GM23338 (cell line): ENCODE measurements around the gene NFIA. TPM values are rescaled to one million over a fixed set of nuclear protein-coding genes. Genes with fewer than 3 reads are reported as not detected.

Experiments
- ATAC-seq: fragments of 200-7000 bp; cut with Tn5 transposase; 3 replicates; pipeline ENCODE4 v1.9.1; 2020
- DNase-seq: peaks from one replicate; pipeline ENCODE4 v3.0.0-alpha.2; 2015; ENCODE audit warnings: low spot score
- H2AFZ ChIP-seq: fragments of 200-600 bp; sonication (generic); 2 replicates; pipeline ENCODE4 v1.8.0; 2016; ENCODE audit warnings: antibody characterized with exemption, mild to moderate bottlenecking, moderate library complexity
- H3F3A ChIP-seq: fragments of 200-600 bp; sonication (generic); replicated peaks from 2 replicates; pipeline ENCODE4 v1.8.0; 2017; ENCODE audit warnings: antibody characterized with exemption, mixed run types, low read depth
- H3K27ac ChIP-seq: fragments of 200-600 bp; sonication (generic); 2 replicates; pipeline ENCODE4 v1.6.1; 2016; ENCODE audit warnings: low read depth
- H3K27me3 ChIP-seq: fragments of 200-600 bp; sonication (generic); 2 replicates; pipeline ENCODE4 v1.8.0; 2016; ENCODE audit warnings: mild to moderate bottlenecking, mixed run types, moderate library complexity; ENCODE audit not compliant: insufficient read depth
- H3K36me3 ChIP-seq: fragments of 200-600 bp; sonication (generic); 2 replicates; pipeline ENCODE4 v1.8.0; 2016; ENCODE audit warnings: mild to moderate bottlenecking; ENCODE audit not compliant: insufficient read depth
- H3K4me1 ChIP-seq: fragments of 200-600 bp; sonication (generic); 2 replicates; pipeline ENCODE4 v1.8.0; 2016; ENCODE audit warnings: mild to moderate bottlenecking, moderate library complexity; ENCODE audit not compliant: insufficient read depth
- H3K4me2 ChIP-seq: fragments of 200-600 bp; sonication (generic); 2 replicates; pipeline ENCODE4 v1.7.1; 2017; ENCODE audit warnings: mixed run types
- H3K4me3 ChIP-seq: fragments of 200-600 bp; sonication (generic); 2 replicates; pipeline ENCODE4 v1.6.1; 2016; ENCODE audit warnings: mixed run types
- H3K79me2 ChIP-seq: fragments of 200-600 bp; sonication (generic); replicated peaks from 2 replicates; pipeline ENCODE4 v1.8.0; 2017; ENCODE audit warnings: mild to moderate bottlenecking; ENCODE audit not compliant: insufficient read depth
- H3K9me2 ChIP-seq: fragments of 200-600 bp; sonication (generic); 2 replicates; pipeline ENCODE4 v1.8.0; 2017; ENCODE audit not compliant: insufficient read depth
- H4K20me1 ChIP-seq: fragments of 200-600 bp; sonication (generic); replicated peaks from 2 replicates; pipeline ENCODE4 v1.8.0; 2017; ENCODE audit warnings: mild to moderate bottlenecking; ENCODE audit not compliant: insufficient read depth
- H3K27ac Mint-ChIP-seq: 2 replicates; pipeline ENCODE4 v1.8.0; 2020; ENCODE audit warnings: inconsistent platforms, mild to moderate bottlenecking, moderate library complexity, mixed read lengths
- H3K27me3 Mint-ChIP-seq: 3 replicates; pipeline ENCODE4 v1.8.0; 2022; ENCODE audit warnings: low read depth, mild to moderate bottlenecking, moderate library complexity, mixed read lengths, inconsistent platforms; ENCODE audit not compliant: insufficient read depth, poor library complexity
- H3K36me3 Mint-ChIP-seq: 3 replicates; pipeline ENCODE4 v1.8.0; 2021; ENCODE audit warnings: low read depth, mild to moderate bottlenecking, inconsistent platforms, moderate library complexity, mixed read lengths
- H3K4me1 Mint-ChIP-seq: 3 replicates; pipeline ENCODE4 v1.8.0; 2020; ENCODE audit warnings: mild to moderate bottlenecking, inconsistent platforms, mixed read lengths
- H3K4me3 Mint-ChIP-seq: 3 replicates; pipeline ENCODE4 v1.8.0; 2021; ENCODE audit warnings: moderate library complexity, mild to moderate bottlenecking, inconsistent platforms, mixed read lengths
- H3K9me3 Mint-ChIP-seq: 3 replicates; pipeline ENCODE4 v1.8.0; 2020; ENCODE audit warnings: moderate library complexity, mild to moderate bottlenecking, inconsistent platforms, mixed read lengths
- CREB1 ChIP-seq: fragments of 250-450 bp; sonication (Bioruptor Pico); IDR thresholded peaks from 2 replicates; pipeline ENCODE4 v1.5.0; 2020; ENCODE audit warnings: low read depth, mild to moderate bottlenecking, moderate library complexity
- CTCF ChIP-seq, 2 experiments: fragments of 200-600 bp in 1 of 2; sonication (generic) in 1 of 2; conservative IDR thresholded peaks; 2 replicates each; pipeline versions ENCODE4 v1.5.1 to v1.6.1; 2016 to 2017; ENCODE audit warnings: antibody characterized with exemption in 2 of 2, low read depth in 2 of 2, mild to moderate bottlenecking in 2 of 2, moderate library complexity in 1 of 2
- EZH2 ChIP-seq: fragments of 200-600 bp; sonication (generic); IDR thresholded peaks from one replicate; pipeline ENCODE4 v1.8.0; 2017; ENCODE audit warnings: antibody characterized with exemption, mild to moderate bottlenecking, low read depth; ENCODE audit not compliant: unreplicated experiment
- EZH2phosphoT487 ChIP-seq: fragments of 200-600 bp; sonication (generic); IDR thresholded peaks from one replicate; pipeline ENCODE4 v1.8.1; 2018; ENCODE audit warnings: antibody characterized with exemption; ENCODE audit not compliant: unreplicated experiment
- NANOG ChIP-seq: IDR thresholded peaks from 2 replicates; pipeline ENCODE4 v1.6.1; 2016; ENCODE audit warnings: antibody characterized with exemption, borderline replicate concordance
- POLR2AphosphoS5 ChIP-seq: IDR thresholded peaks from 2 replicates; pipeline ENCODE4 v1.6.1; 2016; ENCODE audit warnings: antibody characterized with exemption, low read depth
- ZNF462 ChIP-seq: fragments of 250-450 bp; sonication (Bioruptor Pico); IDR thresholded peaks from 2 replicates; pipeline ENCODE4 v1.5.0; 2020; ENCODE audit warnings: mild to moderate bottlenecking, moderate library complexity
- polyA plus RNA-seq: library from polyadenylated mRNA; unstranded; fragments of >200 nt; fragmentation: Nextera tagmentation; extraction: Ambion mirVana; gene quantifications from 2 replicates; pipeline ENCODE4 v1.2.1, GENCODE V29; 2016
- total RNA-seq: library from RNA; depleted of rRNA; stranded (reverse); fragments of >200 nt; shearing (Covaris generic); gene quantifications from 2 replicates; pipeline ENCODE4 v1.2.3, GENCODE V29; 2014

Gene NFIA
- total and polyA plus RNA-seq, 2 experiments from 2014 or later = 0.97 to 2.3 TPM

GRCh38 chr1:61447968-61448430 is 365.6 kb downstream of the NFIA start (continued):
- TF ChIP-seq ZNF462 (CRISPR knock-in tag) (no peak), NANOG (no peak)

- DNase-seq (no peak), ATAC-seq (no peak)
- no peaks in the 10 kb centered on the region for H3K27me3 ChIP-seq
- H3F3A ChIP-seq = no peaks in the 10 kb centered on the region
- no peak overlapping the region for H3K4me2 ChIP-seq
- H3K79me2 ChIP-seq = no peaks in the 10 kb centered on the region
- H3K4me1 ChIP-seq = peaks cover 17% of the 10 kb centered on the region
- H3K36me3 ChIP-seq = no peaks in the 10 kb centered on the region
- no peaks in the 10 kb centered on the region for H3K9me2 ChIP-seq
- Mint-ChIP-seq H3K27ac (no peak overlapping the region), H3K4me3 (no peak overlapping the region), H3K9me3 (no peaks in the 10 kb centered on the region), H3K27me3 (peaks cover 4% of the 10 kb centered on the region), H3K4me1 (peaks cover 37% of the 10 kb centered on the region), H3K36me3 (no peaks in the 10 kb centered on the region)
- H3K4me3 ChIP-seq = no peak overlapping the region
- H2AFZ ChIP-seq = no peak overlapping the region
- no peak overlapping the region for H3K27ac ChIP-seq
- no peaks in the 10 kb centered on the region for H4K20me1 ChIP-seq
- no peak for TF ChIP-seq EZH2
- no peak for TF ChIP-seq EZH2phosphoT487
- no peak for TF ChIP-seq CREB1 (CRISPR knock-in tag)
- no peak for TF ChIP-seq CTCF (conservative IDR thresholded peaks at IDR 0.05; ENCODE audit: low read depth in 2 of 2)
- no peak for TF ChIP-seq POLR2AphosphoS5
- no peak for TF ChIP-seq ZNF462 (CRISPR knock-in tag)
- TF ChIP-seq NANOG = no peak
Observed at GRCh38 chr1:61448914-61449313, 366.6 kb downstream of the NFIA start.
